ACHN (cell line): Measurements from ENCODE around the gene ELL2.
A peak's percentile ranks its signal among the peaks of the same experiment; 100 is the strongest.

Source experiments
- DNase-seq: peaks from one replicate; pipeline ENCODE4 v3.0.0-alpha.2; 2015
- in situ Hi-C: cut with HindIII; loops from 2 replicates; pipeline ENCODE4 v1.10.0; 2017; ENCODE audit warnings: low sequenced_read_pairs, low pct_ligation_motif_present, low pct_unique_long_range_greater_than_20kb

The ELL2 gene

GRCh38 chr5:95961617-95962474 is at the start of gene ELL2:
Gene ELL2 (minus strand): TSS chr5:95961851. CDS start chr5:95961721, 130 bp downstream.
- in situ Hi-C loops: no loop called here
- DNase-seq: peak; percentile 98

- no peak for DNase-seq
- in situ Hi-C loops: no loop called here
These were observed 47.5 kb upstream of the ELL2 start for GRCh38 chr5:96008987-96009647.

- in situ Hi-C loops: no loop called here
These were observed 46.8 kb upstream of the ELL2 start for GRCh38 chr5:96008487-96008886.

GRCh38 chr5:96007051-96007450 is 45.4 kb upstream of the ELL2 start:
- no peak for DNase-seq
- in situ Hi-C loops: no loop called here

More at GRCh38 chr5:96008487-96008886, 46.8 kb upstream of the ELL2 start:
- no peak for DNase-seq

GRCh38 chr5:96006291-96006690 is 44.6 kb upstream of the ELL2 start:
- DNase-seq: no peak
- in situ Hi-C loops: no loop called here

GRCh38 chr5:96004754-96005153 is 43.1 kb upstream of the ELL2 start:
- in situ Hi-C loops: no loop called here
- DNase-seq: no peak

- in situ Hi-C loops: no loop called here
- DNase-seq: no peak
These were observed 42.4 kb upstream of the ELL2 start for GRCh38 chr5:96004087-96004486.

GRCh38 chr5:96001262-96001661 is 39.6 kb upstream of the ELL2 start:
- no peak for DNase-seq
- in situ Hi-C loops: no loop called here

- DNase-seq: no peak
- in situ Hi-C loops: no loop called here
These were observed 38.7 kb upstream of the ELL2 start for GRCh38 chr5:96000308-96000707.

- in situ Hi-C loops: no loop called here
- no peak for DNase-seq
These were observed 35.5 kb upstream of the ELL2 start for GRCh38 chr5:95996904-95997723.

GRCh38 chr5:95995962-95996489 is 34.4 kb upstream of the ELL2 start:
- in situ Hi-C loops: no loop called here

GRCh38 chr5:95993776-95994175 is 32.1 kb upstream of the ELL2 start:
- no peak for DNase-seq
- in situ Hi-C loops: no loop called here

More at GRCh38 chr5:95995962-95996489, 34.4 kb upstream of the ELL2 start:
- no peak for DNase-seq

GRCh38 chr5:95993266-95993665 is 31.6 kb upstream of the ELL2 start:
- DNase-seq: no peak
- in situ Hi-C loops: no loop called here

- in situ Hi-C loops: no loop called here
- no peak for DNase-seq
These were observed 27.8 kb upstream of the ELL2 start for GRCh38 chr5:95989283-95990048.

- no peak for DNase-seq
- in situ Hi-C loops: no loop called here
These were observed 27.2 kb upstream of the ELL2 start for GRCh38 chr5:95988877-95989276.

GRCh38 chr5:95988094-95988493 is 26.4 kb upstream of the ELL2 start:
- in situ Hi-C loops: no loop called here

GRCh38 chr5:95986937-95987520 is 25.4 kb upstream of the ELL2 start:
- in situ Hi-C loops: no loop called here
- DNase-seq: no peak

More at GRCh38 chr5:95988094-95988493, 26.4 kb upstream of the ELL2 start:
- no peak for DNase-seq

GRCh38 chr5:95986001-95986400 is 24.4 kb upstream of the ELL2 start:
- no peak for DNase-seq
- in situ Hi-C loops: no loop called here
